ENCODE measurements around the gene WDFY2. TPM values are rescaled to one million over a fixed set of nuclear protein-coding genes. Genes with fewer than 3 reads are reported as not detected.

The WDFY2 gene
- total and polyA plus RNA-seq, 4 donors, result 4.6 to 27.3 (median 10.9) TPM

DNA sequence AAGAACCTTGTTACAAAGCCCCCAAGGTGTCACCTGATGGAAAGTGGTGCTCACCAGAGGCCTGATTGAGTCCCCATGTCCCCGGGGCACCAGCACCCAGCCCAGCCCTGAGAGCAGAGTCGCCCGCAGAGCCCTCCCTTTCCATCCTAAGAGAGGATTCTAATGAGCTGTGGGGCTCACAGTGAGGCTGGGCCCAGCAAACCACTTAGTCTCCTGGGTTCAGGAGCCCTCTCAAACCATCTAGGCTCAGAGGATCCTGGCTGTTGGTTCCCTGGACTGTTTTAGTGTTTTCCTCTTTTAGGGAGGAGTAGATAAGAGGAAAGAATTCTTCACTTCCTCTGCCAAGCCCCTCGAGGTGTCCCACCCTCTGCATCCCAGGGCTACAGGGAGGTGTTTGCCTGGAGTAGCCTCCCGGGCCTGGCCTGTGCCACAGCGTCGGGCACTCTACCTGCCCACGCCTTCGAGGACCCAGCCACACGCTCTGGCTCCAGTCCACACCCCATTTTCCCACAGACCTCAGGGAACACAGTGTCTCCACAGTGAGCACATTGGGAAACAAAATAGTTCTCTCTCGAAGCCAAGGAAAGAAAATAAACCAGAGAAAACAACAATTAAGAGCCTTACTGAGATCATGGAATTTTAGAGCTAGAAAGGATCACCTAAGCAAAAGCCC lies 185.3 kb downstream of the WDFY2 start:
- Histone ChIP-seq H3K27ac (ENCODE audit: low read depth in 1 of 2, low read length in 1 of 2) (peak overlapping the region; percentile 37 to 43), H3K4me1 (ENCODE audit: control insufficient read depth in 5 of 5, insufficient read depth in 5 of 5, low read length in 5 of 5) (peaks cover 4 to 17% (median 9%) of the 10 kb centered on the region in 5 donors), H3K9me3 (ENCODE audit: control insufficient read depth in 4 of 4, insufficient read depth in 3 of 4, low read length in 3 of 4) (no peaks in the 10 kb centered on the region), H3K4me3 (no peak overlapping the region), H3K9ac (ENCODE audit: insufficient read depth in 1 of 2, low read length in 2 of 2) (no peak overlapping the region), H3K36me3 (ENCODE audit: control insufficient read depth in 4 of 4, insufficient read depth in 4 of 4, low read length in 4 of 4) (peaks cover 0 to 17% (median 0%) of the 10 kb centered on the region in 4 donors), H3K27me3 (ENCODE audit: control insufficient read depth in 3 of 3, insufficient read depth in 3 of 3, low read length in 2 of 3) (no peaks in the 10 kb centered on the region)
- ATAC-seq (ENCODE audit: insufficient read depth, low FRiP score), result no peak
- WGBS, 2 donors, result 64 to 68% methylated on average over 11 of the region's 11 CpGs
- DNase-seq, result no peak
- TF ChIP-seq, protein P1, sequence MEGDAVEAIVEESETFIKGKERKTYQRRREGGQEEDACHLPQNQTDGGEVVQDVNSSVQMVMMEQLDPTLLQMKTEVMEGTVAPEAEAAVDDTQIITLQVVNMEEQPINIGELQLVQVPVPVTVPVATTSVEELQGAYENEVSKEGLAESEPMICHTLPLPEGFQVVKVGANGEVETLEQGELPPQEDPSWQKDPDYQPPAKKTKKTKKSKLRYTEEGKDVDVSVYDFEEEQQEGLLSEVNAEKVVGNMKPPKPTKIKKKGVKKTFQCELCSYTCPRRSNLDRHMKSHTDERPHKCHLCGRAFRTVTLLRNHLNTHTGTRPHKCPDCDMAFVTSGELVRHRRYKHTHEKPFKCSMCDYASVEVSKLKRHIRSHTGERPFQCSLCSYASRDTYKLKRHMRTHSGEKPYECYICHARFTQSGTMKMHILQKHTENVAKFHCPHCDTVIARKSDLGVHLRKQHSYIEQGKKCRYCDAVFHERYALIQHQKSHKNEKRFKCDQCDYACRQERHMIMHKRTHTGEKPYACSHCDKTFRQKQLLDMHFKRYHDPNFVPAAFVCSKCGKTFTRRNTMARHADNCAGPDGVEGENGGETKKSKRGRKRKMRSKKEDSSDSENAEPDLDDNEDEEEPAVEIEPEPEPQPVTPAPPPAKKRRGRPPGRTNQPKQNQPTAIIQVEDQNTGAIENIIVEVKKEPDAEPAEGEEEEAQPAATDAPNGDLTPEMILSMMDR (IDR thresholded peaks at IDR 0.05; ENCODE audit: control extremely low read depth, extremely low read depth), result no peak

DNA sequence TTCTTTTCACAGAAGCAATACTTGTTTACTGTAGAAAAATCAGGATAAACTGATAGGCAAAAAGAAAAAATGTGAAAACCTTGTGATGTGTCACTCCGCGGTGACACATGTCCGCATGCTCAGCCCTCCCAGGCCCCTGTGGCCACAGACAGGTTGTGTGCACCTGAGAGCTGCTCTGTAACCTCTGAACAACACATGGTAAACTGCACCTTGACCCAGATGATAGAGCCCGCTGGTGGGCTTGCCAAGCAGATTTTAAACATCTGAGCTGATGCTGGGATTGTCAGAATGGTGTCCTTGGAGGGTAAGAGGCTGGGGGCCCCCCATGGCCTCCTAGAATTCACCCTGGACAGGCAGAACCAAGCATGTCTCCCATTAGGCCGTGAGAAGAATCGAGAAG lies 185.9 kb downstream of the WDFY2 start:
- peaks cover 0 to 11% (median 8%) of the 10 kb centered on the region in 5 donors for H3K4me1 ChIP-seq (ENCODE audit: control insufficient read depth in 5 of 5, insufficient read depth in 5 of 5, low read length in 5 of 5)
- no peak overlapping the region for H3K27ac ChIP-seq (ENCODE audit: low read depth in 1 of 2, low read length in 1 of 2)
- ATAC-seq (ENCODE audit: insufficient read depth, low FRiP score) (no peak), DNase-seq (no peak)
- H3K9ac ChIP-seq (ENCODE audit: insufficient read depth in 1 of 2, low read length in 2 of 2), result no peak overlapping the region
- no peak overlapping the region for H3K4me3 ChIP-seq
- TF ChIP-seq, protein P1 (IDR thresholded peaks at IDR 0.05; ENCODE audit: control extremely low read depth, extremely low read depth), result no peak
- H3K36me3 ChIP-seq (ENCODE audit: control insufficient read depth in 4 of 4, insufficient read depth in 4 of 4, low read length in 4 of 4), result peaks cover 0 to 17% (median 0%) of the 10 kb centered on the region in 4 donors
- no peaks in the 10 kb centered on the region for H3K9me3 ChIP-seq (ENCODE audit: control insufficient read depth in 4 of 4, insufficient read depth in 3 of 4, low read length in 3 of 4)
- H3K27me3 ChIP-seq (ENCODE audit: control insufficient read depth in 3 of 3, insufficient read depth in 3 of 3, low read length in 2 of 3), result no peaks in the 10 kb centered on the region
- 95% methylated on average over 6 of the region's 6 CpGs for WGBS, 2 donors

DNA sequence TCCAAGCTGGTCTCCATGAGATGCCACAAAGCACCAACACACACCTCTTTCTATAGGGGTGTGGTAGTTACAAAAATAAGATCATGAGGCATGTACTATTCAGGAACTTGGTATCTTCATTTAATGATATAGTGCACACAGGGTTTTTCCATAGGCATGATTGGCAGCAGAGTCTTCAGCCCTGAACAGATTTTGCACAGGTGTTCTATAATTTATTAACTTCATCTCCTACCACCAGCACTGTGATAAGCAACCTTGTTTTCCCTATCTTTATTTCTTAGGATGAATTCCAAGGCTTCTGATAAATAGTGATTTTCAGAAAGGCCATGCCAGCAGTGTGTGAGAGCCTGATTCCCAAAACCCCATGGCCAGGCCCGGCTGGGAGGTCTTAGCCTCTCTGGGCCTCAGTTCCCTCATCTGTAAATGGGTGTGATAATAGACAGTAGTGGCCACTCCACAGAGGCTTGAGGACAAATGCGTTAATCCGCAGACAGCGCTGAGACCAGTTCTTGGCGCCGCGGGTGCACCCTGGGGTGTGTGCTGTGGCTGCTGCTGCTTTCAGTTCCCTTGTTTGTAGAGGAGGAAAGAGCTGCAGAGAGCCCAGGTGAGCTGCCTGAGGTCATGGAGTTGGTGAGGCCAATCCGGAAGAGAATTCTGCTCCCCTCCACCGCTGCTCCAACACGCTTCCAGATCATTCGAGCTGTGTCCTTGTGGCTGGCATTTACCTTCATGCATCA lies 186.6 kb downstream of the WDFY2 start:
- Histone ChIP-seq H3K4me1 (ENCODE audit: control insufficient read depth in 5 of 5, insufficient read depth in 5 of 5, low read length in 5 of 5) (peaks cover 0 to 11% (median 8%) of the 10 kb centered on the region in 5 donors), H3K36me3 (ENCODE audit: control insufficient read depth in 4 of 4, insufficient read depth in 4 of 4, low read length in 4 of 4) (peaks cover 0 to 17% (median 0%) of the 10 kb centered on the region in 4 donors), H3K9ac (ENCODE audit: insufficient read depth in 1 of 2, low read length in 2 of 2) (no peak overlapping the region), H3K27me3 (ENCODE audit: control insufficient read depth in 3 of 3, insufficient read depth in 3 of 3, low read length in 2 of 3) (no peaks in the 10 kb centered on the region), H3K9me3 (ENCODE audit: control insufficient read depth in 4 of 4, insufficient read depth in 3 of 4, low read length in 3 of 4) (no peaks in the 10 kb centered on the region), H3K4me3 (no peak overlapping the region), H3K27ac (ENCODE audit: low read depth in 1 of 2, low read length in 1 of 2) (no peak overlapping the region)
- 91 to 94% methylated on average over 11 of the region's 11 CpGs for WGBS, 2 donors
- DNase-seq (no peak), ATAC-seq (ENCODE audit: insufficient read depth, low FRiP score) (no peak)
- TF ChIP-seq, protein P1 (IDR thresholded peaks at IDR 0.05; ENCODE audit: control extremely low read depth, extremely low read depth), result no peak

Data from lung (tissue), 12 donors.